Measurements from ENCODE around the gene DGCR8. TPM values are rescaled to one million over a fixed set of nuclear protein-coding genes. Genes with fewer than 3 reads are reported as not detected.

DGCR8 gene
- total RNA-seq, 1 donor from 2014 or later, result 29.5 TPM

- no peak overlapping the region for H3K27ac ChIP-seq
- DNase-seq (no peak), ATAC-seq (no peak)
- peaks cover 87% of the 10 kb centered on the region for H3K36me3 ChIP-seq
- no peak for TF ChIP-seq CTCF (IDR thresholded peaks at IDR 0.05)
- H3K4me3 ChIP-seq, result no peak overlapping the region
- no peaks in the 10 kb centered on the region for H3K27me3 ChIP-seq (ENCODE audit: low read depth)
- H3K9me3 ChIP-seq, result no peaks in the 10 kb centered on the region
- intact Hi-C loops (cut with DNase I), result no loop called here
- H3K4me1 ChIP-seq, result no peaks in the 10 kb centered on the region
These were observed 33.3 kb upstream of the DGCR8 start for GRCh38 chr22:20046730-20047129.

GRCh38 chr22:20051927-20052308 is 28.1 kb upstream of the DGCR8 start:
- Histone ChIP-seq H3K27me3 (ENCODE audit: low read depth) (no peaks in the 10 kb centered on the region), H3K36me3 (peaks cover 90% of the 10 kb centered on the region), H3K9me3 (no peaks in the 10 kb centered on the region), H3K4me3 (no peak overlapping the region), H3K4me1 (no peaks in the 10 kb centered on the region), H3K27ac (no peak overlapping the region)
- no peak for TF ChIP-seq CTCF (IDR thresholded peaks at IDR 0.05)
- no peak for ATAC-seq
- intact Hi-C loops (cut with DNase I), result no loop called here
- no peak for DNase-seq

- Histone ChIP-seq H3K9me3 (no peaks in the 10 kb centered on the region), H3K27me3 (ENCODE audit: low read depth) (no peaks in the 10 kb centered on the region), H3K36me3 (peaks cover 90% of the 10 kb centered on the region), H3K4me3 (no peak overlapping the region), H3K27ac (no peak overlapping the region), H3K4me1 (no peaks in the 10 kb centered on the region)
- ATAC-seq, result peak; percentile 63 to 84
- no peak for TF ChIP-seq CTCF (IDR thresholded peaks at IDR 0.05)
- DNase-seq, result no peak
- intact Hi-C loops (cut with DNase I), result no loop called here
These were observed 27.5 kb upstream of the DGCR8 start for GRCh38 chr22:20052309-20053259.

- no peak for TF ChIP-seq CTCF (IDR thresholded peaks at IDR 0.05)
- Histone ChIP-seq H3K4me3 (no peak overlapping the region), H3K4me1 (no peaks in the 10 kb centered on the region), H3K36me3 (peaks cover 93% of the 10 kb centered on the region), H3K27me3 (ENCODE audit: low read depth) (no peaks in the 10 kb centered on the region), H3K9me3 (no peaks in the 10 kb centered on the region), H3K27ac (no peak overlapping the region)
- ATAC-seq (peak in 1 of 2 donors; percentile 6), DNase-seq (no peak)
- intact Hi-C loops (cut with DNase I), result no loop called here
These were observed 26.5 kb upstream of the DGCR8 start for GRCh38 chr22:20053407-20054033.

- no peak for TF ChIP-seq CTCF (IDR thresholded peaks at IDR 0.05)
- ATAC-seq (no peak), DNase-seq (no peak)
- Histone ChIP-seq H3K27ac (no peak overlapping the region), H3K4me3 (no peak overlapping the region), H3K36me3 (peaks cover 94% of the 10 kb centered on the region), H3K27me3 (ENCODE audit: low read depth) (no peaks in the 10 kb centered on the region), H3K4me1 (no peaks in the 10 kb centered on the region), H3K9me3 (no peaks in the 10 kb centered on the region)
- intact Hi-C loops (cut with DNase I), result no loop called here
These were observed 26.0 kb upstream of the DGCR8 start for GRCh38 chr22:20054034-20054427.
